ENCODE data around the gene TMEM234.
A peak's percentile ranks its signal among the peaks of the same experiment; 100 is the strongest.

The TMEM234 gene

GRCh38 chr1:32199043-32199716, 23.0 kb downstream of the TMEM234 start:
- DNase-seq: no peak

DNA sequence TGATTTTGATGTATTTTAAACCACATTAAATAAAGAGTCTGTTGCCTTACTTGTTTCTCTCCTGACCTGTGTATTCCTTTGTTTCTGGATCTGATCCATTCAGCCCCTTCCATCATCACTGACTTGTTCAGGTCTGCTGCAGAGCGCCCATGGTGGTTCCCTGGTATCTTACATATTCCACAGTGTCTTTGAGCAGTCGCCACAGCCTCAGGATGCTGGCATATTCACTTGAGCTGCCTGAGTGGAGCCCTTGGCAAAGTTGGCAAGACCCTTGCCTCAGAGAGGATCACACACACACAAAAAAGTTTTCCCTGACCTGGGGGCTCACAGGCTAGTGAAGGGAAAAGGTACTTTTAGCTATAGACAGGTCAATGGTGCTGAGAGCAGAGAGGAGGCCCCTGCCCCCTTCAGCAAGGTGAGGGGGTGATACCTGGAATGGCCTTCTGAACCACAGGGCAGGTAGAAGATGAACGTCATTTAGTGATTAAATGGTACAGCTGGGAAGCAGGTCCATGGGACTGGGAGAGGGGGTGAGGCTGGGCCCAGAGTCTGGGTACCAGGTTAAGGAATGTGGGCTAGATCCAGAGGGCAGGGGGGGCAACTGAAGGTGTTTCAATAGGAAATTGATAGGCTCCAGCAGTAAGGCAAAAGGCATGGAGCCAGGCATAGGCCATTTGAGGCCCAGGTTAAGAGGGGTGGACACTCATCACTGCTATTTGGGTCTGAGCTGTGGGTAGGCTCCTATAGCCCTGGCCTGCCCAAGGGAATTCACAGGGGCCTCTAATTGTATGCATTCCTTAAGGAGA, 23.7 kb downstream of the TMEM234 start:
- no peak for DNase-seq

GRCh38 chr1:32197837-32198236, 24.3 kb downstream of the TMEM234 start:
- DNase-seq: no peak

- DNase-seq: no peak
Measured at GRCh38 chr1:32197074-32197473, 25.1 kb downstream of the TMEM234 start.

GRCh38 chr1:32195972-32196823, 26.0 kb downstream of the TMEM234 start:
- no peak for DNase-seq

DNA sequence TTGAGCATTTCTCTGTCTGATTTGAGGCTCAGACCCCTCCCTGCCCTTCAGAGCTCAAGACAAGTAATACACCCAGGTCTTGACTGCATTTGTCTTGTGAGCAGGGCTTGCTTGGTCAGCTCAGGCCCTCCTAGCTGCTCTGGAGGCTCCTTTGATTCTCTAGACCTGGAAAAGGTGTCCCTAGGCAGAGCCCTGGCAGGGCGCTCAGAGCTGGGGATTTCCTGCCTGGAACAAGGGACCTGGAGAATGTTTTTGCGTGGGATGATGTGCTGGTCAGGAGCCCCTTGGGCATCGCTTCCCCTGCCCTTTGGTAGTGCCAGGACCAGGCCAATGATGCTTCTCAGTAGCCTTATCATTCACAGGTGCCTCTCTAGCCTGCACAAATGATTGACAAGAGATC, 26.6 kb downstream of the TMEM234 start:
- DNase-seq: no peak

DNA sequence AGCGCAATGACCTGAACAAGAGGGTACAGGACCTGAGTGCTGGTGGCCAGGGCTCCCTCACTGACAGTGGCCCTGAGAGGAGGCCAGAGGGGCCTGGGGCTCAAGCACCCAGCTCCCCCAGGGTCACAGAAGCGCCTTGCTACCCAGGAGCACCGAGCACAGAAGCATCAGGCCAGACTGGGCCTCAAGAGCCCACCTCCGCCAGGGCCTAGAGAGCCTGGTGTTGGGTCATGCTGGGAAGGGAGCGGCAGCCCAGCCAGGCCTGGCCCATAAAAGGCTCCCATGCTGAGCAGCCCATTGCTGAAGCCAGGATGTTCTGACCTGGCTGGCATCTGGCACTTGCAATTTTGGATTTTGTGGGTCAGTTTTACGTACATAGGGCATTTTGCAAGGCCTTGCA, 27.2 kb downstream of the TMEM234 start:
- no peak for DNase-seq

DNA sequence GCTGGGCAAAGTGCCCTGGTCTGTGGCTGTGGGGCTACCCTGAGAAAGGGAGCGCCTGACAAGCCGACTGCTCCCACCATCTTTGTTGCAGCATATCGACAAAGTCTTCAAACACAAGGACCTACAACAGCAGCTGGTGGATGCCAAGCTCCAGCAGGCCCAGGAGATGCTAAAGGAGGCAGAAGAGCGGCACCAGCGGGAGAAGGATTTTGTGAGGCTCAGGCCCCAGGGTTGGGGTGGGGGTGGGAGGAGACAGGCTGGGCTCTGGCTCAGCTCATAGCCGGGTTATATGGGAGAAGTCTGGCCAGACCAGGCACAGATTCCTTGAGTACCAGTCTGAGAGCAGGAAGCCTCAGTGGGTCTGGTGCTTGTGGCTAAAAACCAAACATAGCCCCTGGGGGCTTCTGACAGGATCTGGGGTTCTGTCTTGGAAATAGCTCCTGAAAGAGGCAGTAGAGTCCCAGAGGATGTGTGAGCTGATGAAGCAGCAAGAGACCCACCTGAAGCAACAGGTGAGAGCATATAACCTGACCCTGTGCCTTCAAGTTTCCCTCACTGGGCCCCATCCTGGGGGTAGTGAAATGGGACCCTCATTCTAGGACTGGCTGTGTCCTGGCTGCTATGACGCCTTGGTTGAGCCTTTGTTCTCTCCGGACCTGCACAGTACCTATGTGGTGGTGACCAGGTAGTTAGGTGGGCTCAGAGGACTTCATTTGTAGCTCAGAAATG, 29.8 kb downstream of the TMEM234 start:
- no peak for DNase-seq

GRCh38 chr1:32187850-32188249, 34.3 kb downstream of the TMEM234 start:
- no peak for DNase-seq

- no peak for DNase-seq
Measured at GRCh38 chr1:32186491-32186890, 35.7 kb downstream of the TMEM234 start.

DNA sequence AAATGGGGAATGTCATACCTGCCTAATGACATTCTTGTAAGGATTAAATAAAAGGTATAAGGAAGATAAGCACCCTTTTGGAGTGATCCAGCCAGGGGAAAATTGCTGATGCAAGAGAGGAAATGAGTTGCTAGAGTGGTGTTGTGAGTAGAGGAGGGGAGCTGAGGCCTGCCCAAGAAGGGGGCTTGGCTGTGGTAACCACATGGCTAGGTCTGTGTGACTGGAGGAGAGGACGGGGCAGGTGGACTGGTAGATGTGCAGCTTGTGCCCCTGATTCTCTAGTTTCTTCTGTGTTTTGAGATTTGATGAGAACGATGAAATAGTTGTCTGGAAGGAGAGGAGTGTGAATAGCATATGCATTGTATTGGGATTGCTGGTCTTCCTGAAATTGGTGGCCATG, 36.1 kb downstream of the TMEM234 start:
- no peak for DNase-seq

- DNase-seq: no peak
Measured at GRCh38 chr1:32184650-32185049, 37.5 kb downstream of the TMEM234 start.

- DNase-seq: no peak
Measured at GRCh38 chr1:32182060-32182459, 40.1 kb downstream of the TMEM234 start.

GRCh38 chr1:32181563-32181962, 40.6 kb downstream of the TMEM234 start:
- no peak for DNase-seq

- DNase-seq: no peak
Measured at GRCh38 chr1:32181065-32181464, 41.1 kb downstream of the TMEM234 start.

DNA sequence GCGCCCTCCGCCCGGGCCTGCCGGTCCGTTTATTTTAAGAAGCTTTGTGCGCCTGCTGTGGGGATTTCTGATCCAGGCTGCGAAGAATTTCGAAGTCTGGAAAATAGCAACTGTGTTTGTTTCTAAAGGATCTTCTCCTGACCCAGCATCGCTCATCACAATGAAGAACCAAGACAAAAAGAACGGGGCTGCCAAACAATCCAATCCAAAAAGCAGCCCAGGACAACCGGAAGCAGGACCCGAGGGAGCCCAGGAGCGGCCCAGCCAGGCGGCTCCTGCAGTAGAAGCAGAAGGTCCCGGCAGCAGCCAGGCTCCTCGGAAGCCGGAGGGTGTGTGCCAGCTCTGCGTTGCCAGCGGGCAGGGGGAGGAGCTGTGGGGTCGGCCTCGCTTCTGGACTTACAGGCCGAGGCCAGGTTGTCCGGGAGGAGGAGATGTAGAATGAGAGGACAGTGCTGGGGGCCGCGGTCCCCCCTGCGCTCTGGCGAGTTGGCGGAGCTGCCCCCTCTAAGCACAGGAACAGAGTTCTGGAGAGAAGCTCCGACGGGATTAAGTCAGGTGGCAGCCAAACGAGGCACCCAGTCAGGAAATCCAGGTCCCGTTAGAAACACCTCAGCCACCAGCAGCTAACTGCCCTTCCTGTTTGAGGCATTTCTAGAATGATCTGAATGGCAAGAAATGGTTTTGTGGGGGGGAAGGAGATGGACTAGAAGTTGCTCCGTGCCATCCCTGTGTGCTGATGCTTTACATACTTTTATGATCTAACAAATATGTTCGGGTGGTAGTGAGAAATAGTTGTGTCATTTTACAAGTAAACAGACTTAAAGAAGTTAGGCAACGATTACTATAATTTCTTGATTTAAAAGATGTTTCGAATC, 41.7 kb downstream of the TMEM234 start:
- DNase-seq: peak; percentile 77

- peak; percentile 97 for DNase-seq
Measured at GRCh38 chr1:32179443-32180185, 42.5 kb downstream of the TMEM234 start, which contains the start of gene TXLNA. Gene TXLNA (plus strand): TSS chr1:32179675. CDS start chr1:32180346, 671 bp downstream.

GRCh38 chr1:32179193-32179442, 43.0 kb downstream of the TMEM234 start:
- DNase-seq: no peak

- DNase-seq: no peak
Measured at GRCh38 chr1:32178380-32179192, 43.6 kb downstream of the TMEM234 start.

DNA sequence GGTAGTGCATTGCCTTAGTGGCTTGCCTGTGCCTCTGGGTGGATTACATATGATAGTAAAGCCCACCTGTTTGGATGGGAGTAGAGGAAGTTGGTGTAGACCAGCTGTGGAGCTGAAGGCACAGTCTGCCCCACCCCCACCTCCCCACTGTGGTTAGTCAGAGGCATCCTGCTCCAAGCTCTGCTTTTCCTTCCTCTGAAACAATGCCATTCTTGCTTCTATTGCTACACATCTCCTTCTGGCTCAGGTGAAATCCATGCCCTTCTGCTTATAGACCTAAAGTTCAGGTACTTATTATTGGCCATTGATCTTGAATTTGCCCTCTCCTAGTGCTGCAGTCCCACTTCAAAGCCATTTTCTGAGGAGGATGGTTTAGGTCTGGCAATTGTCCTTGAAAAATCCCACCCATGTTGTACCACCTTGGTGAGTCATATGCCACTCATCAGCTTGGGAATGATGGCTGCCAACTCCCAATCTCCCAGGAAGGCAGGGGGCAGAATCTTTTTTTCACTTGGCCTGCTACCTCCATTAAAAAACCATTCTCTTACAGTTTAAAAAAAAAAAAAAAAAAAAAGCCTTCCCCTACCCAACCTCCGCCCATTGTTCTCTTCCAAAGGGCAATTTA, 49.4 kb downstream of the TMEM234 start:
- DNase-seq: no peak

Data from right hindlimb (tissue), 1 donor.